Loucy (cell line): ENCODE data around the gene GPR153.

Experiments used
- H2AFZ ChIP-seq: fragments of 200-600 bp; sonication (generic); 2 replicates; pipeline ENCODE4 v1.6.0; 2016; ENCODE audit warnings: antibody characterized with exemption, mild to moderate bottlenecking, low read length, moderate library complexity
- H3F3A ChIP-seq: fragments of 200-600 bp; 2 replicates; pipeline ENCODE4 v1.6.0; 2016; ENCODE audit warnings: antibody characterized with exemption, low read depth, mild to moderate bottlenecking
- H3K27me3 ChIP-seq: fragments of 200-600 bp; sonication (generic); 2 replicates; pipeline ENCODE4 v1.6.1; 2014; ENCODE audit warnings: low read length, mild to moderate bottlenecking; ENCODE audit not compliant: insufficient read depth, poor library complexity, severe bottlenecking
- H3K36me3 ChIP-seq: fragments of 200-600 bp; sonication (generic); 2 replicates; pipeline ENCODE4 v1.6.1; 2016; ENCODE audit warnings: low read length; ENCODE audit not compliant: insufficient read depth
- H3K4me1 ChIP-seq: fragments of 200-600 bp; sonication (generic); 2 replicates; pipeline ENCODE4 v1.5.1; 2014; ENCODE audit warnings: low read length, mild to moderate bottlenecking; ENCODE audit not compliant: insufficient read depth, poor library complexity, severe bottlenecking
- H3K4me2 ChIP-seq: fragments of 200-600 bp; sonication (generic); 2 replicates; pipeline ENCODE4 v1.6.0; 2014; ENCODE audit warnings: antibody characterized with exemption, low read length, low read depth, mild to moderate bottlenecking; ENCODE audit not compliant: poor library complexity, severe bottlenecking
- H3K4me3 ChIP-seq: fragments of 200-600 bp; sonication (generic); 2 replicates; pipeline ENCODE4 v1.5.1; 2014; ENCODE audit warnings: low read length, mild to moderate bottlenecking, mixed read lengths; ENCODE audit not compliant: poor library complexity, severe bottlenecking
- H3K79me2 ChIP-seq: fragments of 200-600 bp; sonication (generic); 2 replicates; pipeline ENCODE4 v1.6.1; 2014; ENCODE audit warnings: low read length; ENCODE audit not compliant: insufficient read depth
- H3K9ac ChIP-seq: fragments of 200-600 bp; sonication (generic); 2 replicates; pipeline ENCODE4 v1.6.0; 2014; ENCODE audit warnings: mild to moderate bottlenecking, low read depth, low read length, moderate library complexity; ENCODE audit not compliant: poor library complexity, severe bottlenecking
- H3K9me2 ChIP-seq: fragments of 200-600 bp; sonication (generic); replicated peaks from 2 replicates; pipeline ENCODE4 v1.6.1; 2016; ENCODE audit warnings: low read depth, low read length, mixed read lengths
- H3K9me3 ChIP-seq: fragments of 200-600 bp; sonication (generic); 2 replicates; pipeline ENCODE4 v1.6.1; 2014; ENCODE audit warnings: mild to moderate bottlenecking, antibody characterized with exemption, low read length, low read depth; ENCODE audit not compliant: insufficient read depth
- H4K20me1 ChIP-seq: fragments of 200-600 bp; sonication (generic); 2 replicates; pipeline ENCODE4 v1.6.0; 2014; ENCODE audit warnings: antibody characterized with exemption, low read length, mild to moderate bottlenecking; ENCODE audit not compliant: insufficient read depth, poor library complexity, severe bottlenecking
- CTCF ChIP-seq: fragments of 200-600 bp; sonication (generic); conservative IDR thresholded peaks from 2 replicates; pipeline ENCODE4 v1.5.1; 2014; ENCODE audit warnings: mild to moderate bottlenecking, antibody characterized with exemption, low read length
- EZH2phosphoT487 ChIP-seq: fragments of 200-600 bp; IDR thresholded peaks from 2 replicates; pipeline ENCODE4 v1.6.1; 2018; ENCODE audit warnings: antibody characterized with exemption, mild to moderate bottlenecking, moderate library complexity, borderline replicate concordance

Gene GPR153

GRCh38 chr1:6207075-6207885 is 53.6 kb downstream of the GPR153 start:
- Histone ChIP-seq H3K4me2 (no peak overlapping the region), H3K4me3 (no peak overlapping the region)

GRCh38 chr1:6206520-6206855 is 54.4 kb downstream of the GPR153 start:
- H3K9ac ChIP-seq, result no peak overlapping the region

More at GRCh38 chr1:6207075-6207885, 53.6 kb downstream of the GPR153 start:
- H3K27me3 ChIP-seq, result peaks cover 10% of the 10 kb centered on the region
- no peaks in the 10 kb centered on the region for H3F3A ChIP-seq
- H3K9ac ChIP-seq, result no peak overlapping the region
- H3K9me3 ChIP-seq, result no peaks in the 10 kb centered on the region
- no peaks in the 10 kb centered on the region for H3K4me1 ChIP-seq
- no peaks in the 10 kb centered on the region for H3K36me3 ChIP-seq
- H3K9me2 ChIP-seq, result no peaks in the 10 kb centered on the region
- no peaks in the 10 kb centered on the region for H3K79me2 ChIP-seq
- no peak overlapping the region for H2AFZ ChIP-seq
- TF ChIP-seq EZH2phosphoT487, result no peak
- no peak for TF ChIP-seq CTCF
- no peaks in the 10 kb centered on the region for H4K20me1 ChIP-seq

GRCh38 chr1:6205849-6206519 is 54.9 kb downstream of the GPR153 start, which contains the start of gene RNF207:
Gene RNF207 (plus strand): TSS chr1:6206119. CDS start chr1:6206536, 417 bp downstream.
- no peaks in the 10 kb centered on the region for H3K36me3 ChIP-seq
- no peak within 1 kb of the TSS for H3K4me3 ChIP-seq
- H3K9me3 ChIP-seq, result no peaks in the 10 kb centered on the region
- TF ChIP-seq CTCF (no peak), EZH2phosphoT487 (no peak)
- no peaks in the 10 kb centered on the region for H3F3A ChIP-seq
- H2AFZ ChIP-seq, result no peak within 1 kb of the TSS
- peaks cover 23% of the 10 kb centered on the region for H3K27me3 ChIP-seq
- no peaks in the 10 kb centered on the region for H4K20me1 ChIP-seq
- H3K4me2 ChIP-seq, result no peak within 1 kb of the TSS
- H3K79me2 ChIP-seq, result no peaks in the 10 kb centered on the region
- no peak within 1 kb of the TSS for H3K9ac ChIP-seq
- H3K4me1 ChIP-seq, result no peaks in the 10 kb centered on the region
- H3K9me2 ChIP-seq, result no peaks in the 10 kb centered on the region

More at GRCh38 chr1:6206520-6206855, 54.4 kb downstream of the GPR153 start:
- Histone ChIP-seq H3K4me3 (no peak overlapping the region), H4K20me1 (no peaks in the 10 kb centered on the region), H3K9me2 (no peaks in the 10 kb centered on the region), H3K36me3 (no peaks in the 10 kb centered on the region), H3K27me3 (peaks cover 18% of the 10 kb centered on the region), H3K79me2 (no peaks in the 10 kb centered on the region), H3F3A (no peaks in the 10 kb centered on the region), H3K9me3 (no peaks in the 10 kb centered on the region), H2AFZ (no peak overlapping the region), H3K4me2 (no peak overlapping the region), H3K4me1 (no peaks in the 10 kb centered on the region)
- TF ChIP-seq CTCF (no peak), EZH2phosphoT487 (no peak)
